ENCODE results near the gene SELL.
"Not testable (repeated sequence)": the region's sequence is repeated elsewhere in the genome, so short reads cannot be mapped to it uniquely, and the experiment has no call there.

Gene SELL

DNA sequence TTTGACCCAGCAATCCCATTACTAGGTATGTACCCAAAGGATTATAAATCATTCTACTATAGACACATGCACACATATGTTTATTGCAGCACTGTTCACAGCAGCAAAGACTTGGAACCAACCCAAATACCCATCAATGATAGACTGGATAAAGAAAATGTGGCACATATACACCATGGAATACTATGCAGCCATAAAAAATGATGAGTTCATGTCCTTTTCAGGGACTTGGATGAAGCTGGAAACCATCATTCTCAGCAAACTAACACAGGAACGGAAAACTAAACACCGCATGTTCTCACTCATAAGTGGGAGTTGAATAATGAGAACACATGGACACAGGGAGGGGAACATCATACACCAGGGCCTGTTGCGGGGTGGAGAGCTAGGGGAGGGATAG is 41.2 kb downstream of the SELL start:
- H3K27me3 ChIP-seq (ENCODE audit: control insufficient read depth, insufficient read depth, low read length); H3K9me3 ChIP-seq (ENCODE audit: control insufficient read depth, insufficient read depth, low read length); H3K4me3 ChIP-seq (ENCODE audit: low read length); H3K36me3 ChIP-seq (ENCODE audit: control insufficient read depth, insufficient read depth, low read length); H3K27ac ChIP-seq (ENCODE audit: low read length); H3K4me1 ChIP-seq (ENCODE audit: control insufficient read depth, insufficient read depth, low read length); DNase-seq (ENCODE audit: low read depth, low spot score): not testable (repeated sequence)
- no CpG with 5 or more reads among the region's 3 CpGs for WGBS (ENCODE audit: insufficient coverage, insufficient read length)

DNA sequence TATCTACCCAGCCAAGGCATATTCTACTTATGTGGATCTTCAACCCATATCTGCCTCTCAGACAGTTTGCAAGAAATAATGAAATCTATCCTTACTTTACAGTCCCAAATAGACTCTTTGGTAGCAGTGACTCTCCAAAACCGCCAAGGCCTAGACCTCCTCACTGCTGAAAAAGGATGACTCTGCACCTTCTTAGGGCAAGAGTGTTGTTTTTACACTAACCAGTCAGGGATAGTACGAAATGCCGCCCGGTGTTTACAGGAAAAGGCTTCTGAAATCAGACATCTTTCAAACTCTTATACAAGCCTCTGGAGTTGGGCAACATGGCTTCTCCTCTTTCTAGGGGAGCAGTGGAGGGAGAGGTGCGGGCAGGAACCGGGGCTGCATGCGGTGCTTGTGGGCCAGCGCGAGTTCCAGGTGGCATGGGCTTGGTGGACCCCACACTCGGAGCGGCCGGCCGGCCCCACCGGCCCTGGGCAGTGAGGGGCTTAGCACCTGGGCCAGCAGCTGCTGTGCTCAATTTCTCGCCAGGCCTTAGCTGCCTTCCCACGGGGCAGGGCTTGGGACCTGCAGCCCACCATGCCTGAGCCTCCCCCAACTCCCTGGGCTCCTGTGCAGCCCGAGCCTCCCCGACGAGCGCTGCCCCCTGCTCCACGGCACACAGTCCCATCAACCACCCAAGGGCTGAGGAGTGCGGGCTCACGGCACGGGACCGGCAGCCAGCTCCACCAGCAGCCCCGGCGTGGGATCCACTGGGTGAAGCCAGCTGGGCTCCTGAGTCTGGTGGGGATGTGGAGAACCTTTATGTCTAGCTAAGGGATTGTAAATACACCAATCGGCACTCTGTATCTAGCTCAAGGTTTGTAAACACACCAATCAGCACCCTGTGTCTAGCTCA is 43.5 kb downstream of the SELL start:
- not testable (repeated sequence) for H3K27ac ChIP-seq (ENCODE audit: low read length); DNase-seq (ENCODE audit: low read depth, low spot score); H3K9me3 ChIP-seq (ENCODE audit: control insufficient read depth, insufficient read depth, low read length); H3K4me1 ChIP-seq (ENCODE audit: control insufficient read depth, insufficient read depth, low read length); H3K27me3 ChIP-seq (ENCODE audit: control insufficient read depth, insufficient read depth, low read length); H3K4me3 ChIP-seq (ENCODE audit: low read length); H3K36me3 ChIP-seq (ENCODE audit: control insufficient read depth, insufficient read depth, low read length)
- no CpG with 5 or more reads among the region's 28 CpGs for WGBS (ENCODE audit: insufficient coverage, insufficient read length)

GRCh38 chr1:169667227-169667639 is 44.2 kb downstream of the SELL start:
- H3K4me1 ChIP-seq (ENCODE audit: control insufficient read depth, insufficient read depth, low read length); H3K9me3 ChIP-seq (ENCODE audit: control insufficient read depth, insufficient read depth, low read length); H3K27ac ChIP-seq (ENCODE audit: low read length); H3K27me3 ChIP-seq (ENCODE audit: control insufficient read depth, insufficient read depth, low read length); H3K4me3 ChIP-seq (ENCODE audit: low read length); H3K36me3 ChIP-seq (ENCODE audit: control insufficient read depth, insufficient read depth, low read length); DNase-seq (ENCODE audit: low read depth, low spot score): not testable (repeated sequence)
- WGBS (ENCODE audit: insufficient coverage, insufficient read length) = no CpG with 5 or more reads among the region's 2 CpGs

- H3K36me3 ChIP-seq (ENCODE audit: control insufficient read depth, insufficient read depth, low read length); H3K4me1 ChIP-seq (ENCODE audit: control insufficient read depth, insufficient read depth, low read length); H3K27ac ChIP-seq (ENCODE audit: low read length); H3K9me3 ChIP-seq (ENCODE audit: control insufficient read depth, insufficient read depth, low read length); DNase-seq (ENCODE audit: low read depth, low spot score); H3K4me3 ChIP-seq (ENCODE audit: low read length); H3K27me3 ChIP-seq (ENCODE audit: control insufficient read depth, insufficient read depth, low read length): not testable (repeated sequence)
- WGBS (ENCODE audit: insufficient coverage, insufficient read length) = no CpG with 5 or more reads among the region's 8 CpGs
These were observed 48.7 kb downstream of the SELL start for GRCh38 chr1:169662680-169663079.

DNA sequence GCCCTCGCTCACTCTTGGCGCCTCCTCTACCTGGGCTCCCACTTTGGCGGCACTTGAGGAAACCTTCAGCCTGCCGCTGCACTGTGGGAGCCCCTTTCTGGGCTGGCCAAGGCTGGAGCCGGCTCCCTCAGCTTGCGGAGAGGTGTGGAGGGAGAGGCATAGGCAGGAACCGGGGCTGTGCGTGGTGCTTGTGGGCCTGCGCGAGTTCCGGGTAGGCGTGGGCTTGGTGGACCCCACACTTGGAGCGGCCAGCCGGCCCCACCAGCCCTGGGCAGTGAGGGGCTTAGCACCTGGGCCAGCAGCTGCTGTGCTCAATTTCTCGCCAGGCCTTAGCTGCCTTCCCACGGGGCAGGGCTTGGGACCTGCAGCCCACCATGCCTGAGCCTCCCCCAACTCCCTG is 50.4 kb downstream of the SELL start:
- H3K27me3 ChIP-seq (ENCODE audit: control insufficient read depth, insufficient read depth, low read length); H3K9me3 ChIP-seq (ENCODE audit: control insufficient read depth, insufficient read depth, low read length); H3K4me3 ChIP-seq (ENCODE audit: low read length); DNase-seq (ENCODE audit: low read depth, low spot score); H3K4me1 ChIP-seq (ENCODE audit: control insufficient read depth, insufficient read depth, low read length); H3K27ac ChIP-seq (ENCODE audit: low read length); H3K36me3 ChIP-seq (ENCODE audit: control insufficient read depth, insufficient read depth, low read length): not testable (repeated sequence)
- WGBS (ENCODE audit: insufficient coverage, insufficient read length) = no CpG with 5 or more reads among the region's 16 CpGs

DNA sequence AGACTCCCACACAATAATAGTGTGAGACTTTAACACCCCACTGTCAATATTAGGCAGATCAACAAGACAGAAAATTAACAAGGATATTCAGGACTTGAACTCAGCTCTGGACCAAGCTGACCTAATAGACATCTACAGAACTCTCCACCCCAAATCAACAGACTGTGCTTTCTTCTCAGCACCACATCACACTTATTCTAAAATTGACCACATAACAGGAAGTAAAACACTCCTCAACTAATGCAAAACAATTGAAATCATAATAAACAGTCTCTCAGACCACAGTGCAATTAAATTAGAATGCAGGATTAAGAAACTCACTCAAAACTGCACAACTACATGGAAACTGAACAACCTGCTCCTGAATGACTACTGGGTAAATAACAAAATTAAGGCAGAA is 52.6 kb downstream of the SELL start:
- not testable (repeated sequence) for H3K4me3 ChIP-seq (ENCODE audit: low read length); H3K36me3 ChIP-seq (ENCODE audit: control insufficient read depth, insufficient read depth, low read length); H3K9me3 ChIP-seq (ENCODE audit: control insufficient read depth, insufficient read depth, low read length); H3K27ac ChIP-seq (ENCODE audit: low read length); H3K27me3 ChIP-seq (ENCODE audit: control insufficient read depth, insufficient read depth, low read length); DNase-seq (ENCODE audit: low read depth, low spot score); H3K4me1 ChIP-seq (ENCODE audit: control insufficient read depth, insufficient read depth, low read length)

- Histone ChIP-seq H3K4me1 (ENCODE audit: control insufficient read depth, insufficient read depth, low read length) (no peaks in the 10 kb centered on the region), H3K27me3 (ENCODE audit: control insufficient read depth, insufficient read depth, low read length) (no peaks in the 10 kb centered on the region), H3K27ac (ENCODE audit: low read length) (no peak overlapping the region), H3K9me3 (ENCODE audit: control insufficient read depth, insufficient read depth, low read length) (no peaks in the 10 kb centered on the region), H3K4me3 (ENCODE audit: low read length) (no peak overlapping the region), H3K36me3 (ENCODE audit: control insufficient read depth, insufficient read depth, low read length) (no peaks in the 10 kb centered on the region)
- DNase-seq (ENCODE audit: low read depth, low spot score) = no peak
- WGBS (ENCODE audit: insufficient coverage, insufficient read length) = no CpG with 5 or more reads among the region's 2 CpGs
These were observed 57.5 kb downstream of the SELL start for GRCh38 chr1:169653873-169654272.

DNA sequence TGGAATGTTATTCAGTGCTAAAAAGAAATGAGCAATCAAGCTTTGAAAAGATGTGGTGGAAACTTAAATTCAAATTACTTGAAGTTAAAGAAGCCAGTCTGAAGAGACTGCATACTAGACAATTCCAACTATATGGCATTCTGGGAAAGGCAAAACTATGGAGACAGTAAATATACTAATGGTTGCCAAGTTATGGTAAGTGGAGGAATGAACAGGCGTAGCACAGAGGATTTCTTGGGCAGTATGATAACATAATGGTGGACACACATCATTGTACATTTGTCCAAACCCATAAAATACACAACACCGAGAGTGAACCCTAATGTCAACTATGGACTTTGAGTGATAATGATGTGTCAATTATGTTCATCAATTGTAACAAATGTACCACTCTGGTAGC is 60.4 kb downstream of the SELL start:
- no CpG with 5 or more reads among the region's 2 CpGs for WGBS (ENCODE audit: insufficient coverage, insufficient read length)
- H3K36me3 ChIP-seq (ENCODE audit: control insufficient read depth, insufficient read depth, low read length) = no peaks in the 10 kb centered on the region
- no peak overlapping the region for H3K27ac ChIP-seq (ENCODE audit: low read length)
- no peaks in the 10 kb centered on the region for H3K9me3 ChIP-seq (ENCODE audit: control insufficient read depth, insufficient read depth, low read length)
- H3K4me3 ChIP-seq (ENCODE audit: low read length) = no peak overlapping the region
- no peaks in the 10 kb centered on the region for H3K4me1 ChIP-seq (ENCODE audit: control insufficient read depth, insufficient read depth, low read length)
- H3K27me3 ChIP-seq (ENCODE audit: control insufficient read depth, insufficient read depth, low read length) = no peaks in the 10 kb centered on the region
- DNase-seq (ENCODE audit: low read depth, low spot score) = no peak

DNA sequence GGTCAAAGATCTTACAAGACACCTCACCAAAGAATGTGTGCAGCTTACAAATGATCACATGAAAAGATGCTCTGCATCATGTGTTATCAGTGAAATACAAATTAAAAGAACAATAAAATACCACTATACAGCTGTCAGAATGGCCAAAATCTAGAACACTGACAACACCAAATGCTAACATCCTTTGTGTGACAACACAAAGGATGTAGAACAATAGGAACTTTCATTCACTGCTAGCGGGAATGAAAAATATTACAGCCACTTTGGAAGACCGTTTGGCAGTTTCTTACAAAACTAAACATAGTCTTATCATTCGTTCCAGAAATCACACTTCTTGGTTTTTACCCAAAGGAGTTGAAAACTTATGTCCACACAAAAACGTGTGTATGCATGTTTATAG is 60.9 kb downstream of the SELL start:
- Histone ChIP-seq H3K9me3 (ENCODE audit: control insufficient read depth, insufficient read depth, low read length) (no peaks in the 10 kb centered on the region), H3K27me3 (ENCODE audit: control insufficient read depth, insufficient read depth, low read length) (no peaks in the 10 kb centered on the region), H3K36me3 (ENCODE audit: control insufficient read depth, insufficient read depth, low read length) (no peaks in the 10 kb centered on the region), H3K4me1 (ENCODE audit: control insufficient read depth, insufficient read depth, low read length) (no peaks in the 10 kb centered on the region), H3K27ac (ENCODE audit: low read length) (no peak overlapping the region), H3K4me3 (ENCODE audit: low read length) (no peak overlapping the region)
- no CpG with 5 or more reads among the region's 4 CpGs for WGBS (ENCODE audit: insufficient coverage, insufficient read length)
- DNase-seq (ENCODE audit: low read depth, low spot score) = no peak

- H3K4me3 ChIP-seq (ENCODE audit: low read length) = no peak overlapping the region
- H3K9me3 ChIP-seq (ENCODE audit: control insufficient read depth, insufficient read depth, low read length) = no peaks in the 10 kb centered on the region
- WGBS (ENCODE audit: insufficient coverage, insufficient read length) = no CpG with 5 or more reads among the region's 1 CpG
- no peaks in the 10 kb centered on the region for H3K27me3 ChIP-seq (ENCODE audit: control insufficient read depth, insufficient read depth, low read length)
- H3K27ac ChIP-seq (ENCODE audit: low read length) = no peak overlapping the region
- H3K4me1 ChIP-seq (ENCODE audit: control insufficient read depth, insufficient read depth, low read length) = no peaks in the 10 kb centered on the region
- no peaks in the 10 kb centered on the region for H3K36me3 ChIP-seq (ENCODE audit: control insufficient read depth, insufficient read depth, low read length)
- no peak for DNase-seq (ENCODE audit: low read depth, low spot score)
These were observed 62.7 kb downstream of the SELL start for GRCh38 chr1:169648709-169649108.

DNA sequence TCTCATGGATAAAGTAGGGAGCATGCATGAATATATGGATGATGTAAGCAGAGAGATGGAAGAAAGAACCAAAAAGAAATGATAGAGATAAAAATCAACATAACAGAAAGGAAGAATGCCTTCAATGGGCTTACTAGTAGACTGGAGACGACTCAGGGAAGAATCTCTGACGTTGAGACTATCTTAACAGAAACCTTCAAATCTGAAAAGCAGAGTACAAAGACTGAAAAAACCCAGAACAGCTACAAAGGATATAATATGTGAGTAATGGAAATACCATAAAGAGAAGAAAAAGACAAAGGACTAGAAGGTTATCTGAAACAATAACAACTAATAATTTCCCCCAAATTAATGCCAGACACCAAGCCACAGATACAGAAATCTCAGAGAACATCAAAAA is 63.2 kb downstream of the SELL start:
- Histone ChIP-seq H3K27me3 (ENCODE audit: control insufficient read depth, insufficient read depth, low read length) (no peaks in the 10 kb centered on the region), H3K9me3 (ENCODE audit: control insufficient read depth, insufficient read depth, low read length) (no peaks in the 10 kb centered on the region), H3K27ac (ENCODE audit: low read length) (no peak overlapping the region), H3K4me3 (ENCODE audit: low read length) (no peak overlapping the region), H3K4me1 (ENCODE audit: control insufficient read depth, insufficient read depth, low read length) (no peaks in the 10 kb centered on the region), H3K36me3 (ENCODE audit: control insufficient read depth, insufficient read depth, low read length) (no peaks in the 10 kb centered on the region)
- no peak for DNase-seq (ENCODE audit: low read depth, low spot score)
- no CpG with 5 or more reads among the region's 2 CpGs for WGBS (ENCODE audit: insufficient coverage, insufficient read length)

Data from iPS DF 6.9 (cell line).